NB4 (cell line): Measurements from ENCODE around the gene MRPL10.

Experiments used
- DNase-seq: peaks from one replicate; pipeline ENCODE4 v3.0.0; 2010; ENCODE audit warnings: low read depth
- H3K4me3 ChIP-seq: one replicate; pipeline ENCODE4 v1.5.1; 2011; ENCODE audit warnings: mild to moderate bottlenecking, low read depth, low read length, moderate library complexity
- CTCF ChIP-seq: IDR thresholded peaks from one replicate; pipeline ENCODE4 v1.5.1; 2012; ENCODE audit warnings: low read depth, low read length
- MAX ChIP-seq: IDR thresholded peaks from 2 replicates; pipeline ENCODE4 v1.6.1; 2011; ENCODE audit warnings: low read depth, low read length
- MYC ChIP-seq: IDR thresholded peaks from 2 replicates; pipeline ENCODE4 v1.6.1; 2011; ENCODE audit warnings: low read depth, low read length
- POLR2A ChIP-seq: IDR thresholded peaks from 2 replicates; pipeline ENCODE4 v1.6.1; 2011; ENCODE audit warnings: mild to moderate bottlenecking; ENCODE audit not compliant: insufficient read length; ENCODE audit errors: extremely low read depth

MRPL10 gene

GRCh38 chr17:47852113-47852949 lies 21.0 kb upstream of the MRPL10 start:
- no peak overlapping the region for H3K4me3 ChIP-seq
- no peak for DNase-seq
- no peak for TF ChIP-seq POLR2A
- TF ChIP-seq MYC, result peak; percentile 19; the same call in 1 of the 2 replicates
- no peak for TF ChIP-seq CTCF
- TF ChIP-seq MAX, result no peak

GRCh38 chr17:47851764-47852112 lies 20.4 kb upstream of the MRPL10 start:
- TF ChIP-seq MYC, result no peak
- TF ChIP-seq POLR2A, result no peak
- TF ChIP-seq MAX, result no peak
- no peak for TF ChIP-seq CTCF
- DNase-seq, result no peak
- H3K4me3 ChIP-seq, result no peak overlapping the region

GRCh38 chr17:47850692-47851573 lies 19.6 kb upstream of the MRPL10 start, which contains the start of gene SP6:
TSS of gene SP6 (minus strand) at chr17:47851163. CDS start at chr17:47848429, 2,734 bp downstream.
- TF ChIP-seq MAX, result no peak
- H3K4me3 ChIP-seq, result no peak within 1 kb of the TSS
- DNase-seq, result peak; percentile 34

GRCh38 chr17:47850373-47850691 lies 19.0 kb upstream of the MRPL10 start:
- no peak overlapping the region for H3K4me3 ChIP-seq
- no peak for TF ChIP-seq MAX
- no peak for TF ChIP-seq POLR2A
- no peak for TF ChIP-seq CTCF
- TF ChIP-seq MYC, result no peak
- DNase-seq, result no peak

- no peak for DNase-seq
- H3K4me3 ChIP-seq, result no peak overlapping the region
- TF ChIP-seq POLR2A (no peak), CTCF (no peak), MYC (no peak), MAX (no peak)
Measured at GRCh38 chr17:47848198-47848513, 16.8 kb upstream of the MRPL10 start.
